GM10248 (cell line): ENCODE measurements around the gene CYP17A1.

Experiments used
- CTCF ChIA-PET: fragments of 300-600 bp; sonication (Branson Sonifier 250); formaldehyde crosslinking; extraction: SDS; loops from one replicate; lab custom pipeline; 2021; ENCODE audit warnings: antibody characterized with exemption; lab: Yijun Ruan, JAX
- POLR2A ChIA-PET: fragments of 350-650 bp; sonication (Branson Sonifier 250); formaldehyde crosslinking; extraction: SDS; loops from one replicate; lab custom pipeline; 2020; ENCODE audit warnings: antibody characterized with exemption; lab: Yijun Ruan, JAX
- DNase-seq: peaks from one replicate; pipeline ENCODE4 v3.0.0; 2012; ENCODE audit errors: extremely low spot score
- CTCF ChIP-seq: IDR thresholded peaks from 2 replicates; pipeline ENCODE4 v1.5.1; 2012; ENCODE audit warnings: mild to moderate bottlenecking, low read depth; ENCODE audit errors: extremely low read depth, missing control alignments, control extremely low read depth

CYP17A1 gene

GRCh38 chr10:102834143-102834542, 3.1 kb downstream of the CYP17A1 start:
- DNase-seq = no peak
- CTCF ChIA-PET = interaction anchor here (0.8 to 5.2 kb wide), 13 partner anchors 8 to 411 kb away, joined by 3 to 61 read pairs (median 4); partner anchors contain the start of gene CNNM2
- TF ChIP-seq CTCF = no peak
- POLR2A ChIA-PET = no interaction called here

- ChIA-PET CTCF (interaction anchor here (1.4 to 5.2 kb wide), 3 partner anchors 9 to 85 kb away, joined by 3 to 33 read pairs (median 4); partner anchors contain the start of gene CNNM2), POLR2A (no interaction called here)
- TF ChIP-seq CTCF = no peak
- no peak for DNase-seq
Measured at GRCh38 chr10:102832987-102833386, 4.2 kb downstream of the CYP17A1 start.

GRCh38 chr10:102832248-102832647, 5.0 kb downstream of the CYP17A1 start:
- CTCF ChIA-PET = interaction anchor here (2.1 to 5.2 kb wide), 2 partner anchors 16 to 69 kb away, joined by 5 to 33 read pairs; no protein-coding TSS in a partner anchor

GRCh38 chr10:102831322-102832071, 5.7 kb downstream of the CYP17A1 start:
- ChIA-PET CTCF (interaction anchor here (2.1 kb wide), 1 partner anchor 70 kb away, joined by 5 read pairs; no protein-coding TSS in a partner anchor), POLR2A (no interaction called here)
- no peak for TF ChIP-seq CTCF
- DNase-seq = no peak

More at GRCh38 chr10:102832248-102832647, 5.0 kb downstream of the CYP17A1 start:
- no peak for DNase-seq
- POLR2A ChIA-PET = no interaction called here
- no peak for TF ChIP-seq CTCF

- CTCF ChIA-PET = interaction anchor here (1.2 kb wide), 1 partner anchor 25 kb away, joined by 3 read pairs; no protein-coding TSS in a partner anchor
- POLR2A ChIA-PET = no interaction called here
- DNase-seq = no peak
- no peak for TF ChIP-seq CTCF
Measured at GRCh38 chr10:102827597-102827975, 9.6 kb downstream of the CYP17A1 start.

GRCh38 chr10:102826148-102826796, 10.9 kb downstream of the CYP17A1 start:
- POLR2A ChIA-PET = no interaction called here
- TF ChIP-seq CTCF = no peak
- CTCF ChIA-PET = interaction anchor here (2.2 kb wide), 1 partner anchor 10 kb away, joined by 14 read pairs; the partner anchor contains the start of gene CYP17A1
- no peak for DNase-seq
